GM21515 (cell line): Measurements from ENCODE around the gene ZRANB2.

ENCODE experiments used
- ATAC-seq: cut with Tn5 transposase; IDR thresholded peaks from one replicate; pipeline ENCODE4 v1.9.1; 2021; ENCODE audit not compliant: unreplicated experiment

Gene ZRANB2

DNA sequence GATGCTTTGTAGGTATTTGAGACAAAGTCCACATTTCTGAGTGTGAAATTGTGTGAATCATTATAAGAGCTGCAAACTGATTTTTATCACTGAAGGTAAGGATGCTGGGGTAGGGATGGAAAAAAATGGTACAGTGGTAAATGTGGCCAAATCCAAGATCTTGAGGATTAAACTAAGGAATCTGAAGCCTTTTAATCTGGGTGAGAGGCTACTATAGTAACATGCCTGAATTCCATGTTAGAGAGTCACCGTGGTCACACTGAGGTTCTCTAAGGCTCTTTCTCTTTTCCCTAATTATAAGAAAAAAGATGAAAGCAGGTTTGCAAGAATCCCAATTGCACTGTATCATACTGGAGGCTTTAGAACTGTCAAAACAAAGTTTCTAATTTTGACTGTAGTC, 50.8 kb downstream of the ZRANB2 start:
- no peak for ATAC-seq

DNA sequence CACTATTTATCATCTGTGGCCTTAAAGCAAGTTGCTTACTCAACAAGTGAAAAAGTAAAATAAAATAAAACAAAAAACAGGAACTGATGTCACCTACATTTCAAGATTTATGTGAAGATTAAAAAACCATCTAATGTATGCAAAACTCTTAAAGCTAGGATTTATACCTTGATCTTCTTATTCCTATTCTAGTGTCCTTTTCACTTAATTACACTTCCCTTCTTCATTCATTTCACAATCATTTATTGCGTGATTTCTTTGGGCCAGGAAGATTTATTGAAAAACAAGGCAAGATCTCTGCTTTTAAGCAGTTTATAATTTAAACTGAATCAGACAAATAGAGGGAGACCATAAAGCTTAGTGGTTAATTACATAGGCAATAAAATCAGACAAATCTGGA, 51.9 kb downstream of the ZRANB2 start:
- ATAC-seq, result no peak

DNA sequence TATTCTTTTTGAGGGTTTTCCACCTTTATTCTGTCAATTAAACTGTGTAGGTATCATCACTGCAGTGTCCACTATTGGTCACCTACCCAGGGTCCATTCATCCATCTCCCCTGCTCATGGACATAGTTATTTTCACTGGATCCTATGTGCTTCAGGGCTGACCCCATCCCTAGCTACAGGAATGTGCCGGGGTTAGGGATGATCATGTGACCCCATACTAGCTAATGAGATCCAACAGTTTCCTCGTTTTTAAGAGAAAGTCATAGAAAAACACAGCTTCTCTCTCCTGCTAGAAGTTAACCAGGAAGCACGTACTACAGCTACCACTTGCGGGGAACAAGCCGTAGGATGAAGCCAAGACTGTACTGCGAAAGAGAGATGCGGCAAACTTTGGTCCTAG, 52.8 kb downstream of the ZRANB2 start:
- ATAC-seq, result no peak

DNA sequence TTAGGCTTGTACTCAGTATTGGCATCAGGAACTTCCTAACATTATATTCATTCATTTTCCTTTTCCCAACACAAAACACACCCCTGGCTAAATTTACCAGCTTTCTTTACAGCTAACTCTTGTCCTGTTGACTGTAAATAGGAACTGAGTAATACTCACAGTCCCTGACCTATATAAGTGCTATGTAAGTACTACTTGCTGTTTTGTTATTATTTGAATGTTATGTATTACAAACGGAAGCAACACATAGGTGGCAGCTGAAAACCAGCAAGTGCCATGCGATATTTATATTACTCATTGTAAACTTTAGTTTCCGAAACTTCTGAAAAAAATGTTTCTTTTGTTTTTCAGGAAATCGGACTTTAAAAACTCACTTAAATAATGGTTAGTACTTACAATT, 54.7 kb downstream of the ZRANB2 start:
- no peak for ATAC-seq

DNA sequence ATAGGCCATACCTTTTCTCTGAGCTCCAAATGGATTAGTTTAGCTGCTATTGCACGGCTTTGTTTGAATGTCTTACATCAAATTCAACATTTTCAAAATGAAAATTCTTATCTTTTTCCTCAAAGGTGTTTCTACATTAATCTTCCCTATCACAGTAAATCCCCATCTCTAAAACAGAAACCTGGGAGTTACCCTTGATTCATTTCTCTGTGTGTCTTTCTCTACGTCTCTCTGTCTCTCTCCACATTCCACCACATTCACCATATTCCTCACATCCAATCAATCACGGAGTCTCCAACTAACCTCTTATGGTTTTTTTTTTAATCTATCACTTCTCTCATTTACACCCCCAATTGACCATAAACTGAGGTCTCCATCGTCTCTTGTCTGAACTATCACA, 57.3 kb downstream of the ZRANB2 start:
- ATAC-seq, result no peak

DNA sequence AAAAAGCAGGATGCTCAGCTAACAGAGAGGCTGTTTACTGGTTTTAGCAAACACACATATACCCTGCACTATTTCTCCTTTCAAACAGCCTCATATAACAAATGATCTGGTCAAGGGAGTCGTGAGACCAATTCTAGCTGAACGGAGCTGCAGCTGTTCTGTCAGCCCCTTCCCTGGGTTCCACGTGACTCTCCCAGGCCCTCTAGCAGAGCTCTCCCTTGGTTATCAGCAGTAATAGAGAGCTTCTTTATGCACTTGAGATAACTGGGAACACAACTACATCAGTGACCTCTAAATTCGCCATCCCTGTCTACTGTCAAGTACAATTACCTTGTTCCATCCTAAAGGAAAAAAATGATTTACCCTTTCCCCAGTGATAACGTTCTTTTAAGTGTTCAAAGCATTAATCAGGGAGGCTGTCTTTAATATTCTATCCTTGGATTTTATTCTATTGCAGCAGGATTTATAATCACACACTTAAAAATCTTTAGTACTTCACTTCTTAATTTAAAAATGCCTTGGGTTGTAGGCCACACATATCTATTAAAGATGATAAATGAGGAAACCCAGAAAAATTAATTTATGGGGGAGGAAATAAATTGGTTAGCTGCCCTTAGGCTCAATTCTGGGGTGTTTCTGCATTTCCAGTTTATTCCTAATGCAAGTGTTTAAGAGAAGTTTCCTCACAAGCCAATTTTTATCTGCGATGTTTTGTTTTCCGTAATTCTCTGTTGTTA, 61.4 kb downstream of the ZRANB2 start:
- no peak for ATAC-seq

DNA sequence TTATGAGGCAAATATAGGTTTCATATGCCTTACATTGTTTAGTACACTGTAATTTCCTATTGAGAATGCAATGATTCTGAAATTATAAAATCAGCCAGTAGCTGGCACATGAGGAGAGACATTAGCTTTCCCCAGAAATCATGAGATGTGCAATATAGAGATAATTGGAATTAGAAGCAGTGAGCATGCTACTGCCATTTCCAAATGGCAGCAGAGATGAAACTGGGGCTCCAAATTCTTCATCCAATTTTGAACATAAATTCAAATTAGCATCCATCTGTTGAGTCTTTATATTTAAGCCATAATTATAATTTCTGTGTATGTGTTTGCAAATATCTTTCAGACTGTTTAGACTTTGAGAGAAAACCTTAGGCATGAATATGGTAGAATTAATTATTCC, 62.0 kb downstream of the ZRANB2 start:
- no peak for ATAC-seq

DNA sequence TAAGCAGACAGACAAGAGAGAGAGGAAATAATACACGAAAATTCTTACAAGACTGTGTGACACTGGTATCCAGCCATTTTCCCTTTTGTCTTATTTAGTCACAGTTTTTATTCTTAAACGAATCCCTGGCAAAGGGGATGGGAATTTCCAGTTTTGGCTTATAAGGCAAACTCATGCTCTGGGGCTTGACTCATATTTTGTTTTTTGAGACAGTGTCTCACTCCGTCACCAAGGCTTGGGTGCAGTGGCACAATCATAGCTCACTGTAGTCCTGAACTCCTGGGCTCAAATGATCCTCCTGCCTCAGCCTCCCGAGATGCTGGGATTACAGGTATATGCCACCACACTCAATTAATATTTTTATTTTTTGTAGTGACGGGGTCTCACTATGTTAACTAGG, 65.1 kb downstream of the ZRANB2 start:
- no peak for ATAC-seq

DNA sequence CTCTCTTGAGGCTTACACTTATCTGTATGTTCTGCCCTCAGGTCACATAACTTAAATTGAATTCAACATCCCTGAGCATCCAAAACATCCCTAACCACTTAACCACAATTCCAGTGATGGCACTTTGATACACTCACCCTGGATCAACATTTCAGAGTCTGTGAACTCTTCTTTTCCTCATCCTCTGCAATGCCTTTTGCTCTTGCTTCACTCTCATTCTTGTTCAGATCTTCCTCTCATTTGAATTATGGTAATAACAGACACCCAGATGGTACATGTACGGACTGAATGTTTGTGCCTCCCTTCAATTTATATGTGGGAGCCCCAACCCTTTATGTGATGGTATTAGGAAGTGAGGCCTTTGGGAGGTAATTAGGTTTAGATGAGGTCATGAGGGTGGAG, 66.7 kb downstream of the ZRANB2 start:
- no peak for ATAC-seq
